HEK293T (cell line): Measurements from ENCODE around the gene GAK.

Source experiments
- ARNT ChIP-seq: fragments of 450-650 bp; IDR thresholded peaks from 2 replicates; pipeline ENCODE4 v1.6.1; 2017; ENCODE audit warnings: mild to moderate bottlenecking
- BHLHE40 ChIP-seq: fragments of 450-650 bp; IDR thresholded peaks from 2 replicates; pipeline ENCODE4 v1.6.1; 2016; ENCODE audit warnings: mild to moderate bottlenecking, moderate library complexity, borderline replicate concordance
- CTBP1 ChIP-seq: fragments of 450-650 bp; IDR thresholded peaks from 2 replicates; pipeline ENCODE4 v1.6.1; 2016; ENCODE audit warnings: borderline replicate concordance
- FOXK2 ChIP-seq: fragments of 450-650 bp; IDR thresholded peaks from 2 replicates; pipeline ENCODE4 v1.6.1; 2016; ENCODE audit warnings: mild to moderate bottlenecking
- FOXM1 ChIP-seq: fragments of 450-650 bp; IDR thresholded peaks from 2 replicates; pipeline ENCODE4 v1.6.1; 2017; ENCODE audit warnings: mild to moderate bottlenecking, borderline replicate concordance
- SP1 ChIP-seq: fragments of 450-650 bp; IDR thresholded peaks from 2 replicates; pipeline ENCODE4 v1.6.1; 2017
- SUZ12 ChIP-seq: fragments of 450-650 bp; IDR thresholded peaks from 2 replicates; pipeline ENCODE4 v1.6.1; 2016; ENCODE audit warnings: mild to moderate bottlenecking

DNA sequence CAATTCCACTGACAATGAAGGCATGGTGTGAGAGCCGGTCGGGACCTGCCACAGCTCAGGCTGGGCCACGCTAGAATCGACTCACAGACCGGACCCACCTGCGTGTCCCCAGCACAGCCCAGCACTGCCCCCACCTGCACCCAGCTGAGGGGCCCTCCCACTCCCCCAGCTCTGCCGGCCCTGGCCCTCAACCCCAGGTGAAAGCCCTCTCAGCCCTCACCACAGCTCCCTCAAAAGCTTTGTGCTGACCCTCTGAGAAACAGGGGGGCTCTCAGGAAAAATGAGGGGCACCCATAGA, 25.1 kb downstream of the GAK start:
- TF ChIP-seq BHLHE40 (no peak), SP1 (no peak), CTBP1 (no peak), ARNT (no peak), SUZ12 (no peak), FOXM1 (no peak), FOXK2 (no peak)
